ENCODE results near the gene MIER3.

DNA sequence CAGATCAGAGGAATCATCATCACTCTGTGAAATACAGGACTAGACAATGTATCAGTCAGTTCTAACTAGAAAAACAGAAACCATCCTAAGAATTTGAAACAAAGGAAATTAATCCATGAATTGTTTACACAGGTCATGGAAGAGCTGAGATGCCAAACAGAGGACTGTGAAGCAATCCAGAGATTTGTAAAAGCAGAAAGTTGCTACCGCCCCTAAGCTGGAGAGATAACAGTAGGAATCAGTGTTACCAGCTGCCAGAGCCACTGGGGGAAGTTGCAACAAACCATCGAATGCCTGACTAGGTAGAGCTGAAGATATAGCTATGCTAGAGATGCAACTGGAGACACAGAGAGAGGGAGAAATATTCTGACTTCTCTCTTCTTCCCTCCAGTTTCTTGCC, 10.4 kb upstream of the MIER3 start:
- TF ChIP-seq, protein P1, sequence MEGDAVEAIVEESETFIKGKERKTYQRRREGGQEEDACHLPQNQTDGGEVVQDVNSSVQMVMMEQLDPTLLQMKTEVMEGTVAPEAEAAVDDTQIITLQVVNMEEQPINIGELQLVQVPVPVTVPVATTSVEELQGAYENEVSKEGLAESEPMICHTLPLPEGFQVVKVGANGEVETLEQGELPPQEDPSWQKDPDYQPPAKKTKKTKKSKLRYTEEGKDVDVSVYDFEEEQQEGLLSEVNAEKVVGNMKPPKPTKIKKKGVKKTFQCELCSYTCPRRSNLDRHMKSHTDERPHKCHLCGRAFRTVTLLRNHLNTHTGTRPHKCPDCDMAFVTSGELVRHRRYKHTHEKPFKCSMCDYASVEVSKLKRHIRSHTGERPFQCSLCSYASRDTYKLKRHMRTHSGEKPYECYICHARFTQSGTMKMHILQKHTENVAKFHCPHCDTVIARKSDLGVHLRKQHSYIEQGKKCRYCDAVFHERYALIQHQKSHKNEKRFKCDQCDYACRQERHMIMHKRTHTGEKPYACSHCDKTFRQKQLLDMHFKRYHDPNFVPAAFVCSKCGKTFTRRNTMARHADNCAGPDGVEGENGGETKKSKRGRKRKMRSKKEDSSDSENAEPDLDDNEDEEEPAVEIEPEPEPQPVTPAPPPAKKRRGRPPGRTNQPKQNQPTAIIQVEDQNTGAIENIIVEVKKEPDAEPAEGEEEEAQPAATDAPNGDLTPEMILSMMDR (IDR thresholded peaks at IDR 0.05), result no peak
- TF ChIP-seq POLR2A (IDR thresholded peaks at IDR 0.05), result no peak
- no peak for TF ChIP-seq POLR2AphosphoS5 (IDR thresholded peaks at IDR 0.05)

All from gastroesophageal sphincter (tissue), 3 donors.